GM18907 (cell line): Measurements from ENCODE around the gene C1orf35.
A peak's percentile ranks its signal among the peaks of the same experiment; 100 is the strongest.

Experiments
- ATAC-seq: cut with Tn5 transposase; IDR thresholded peaks from one replicate; pipeline ENCODE4 v1.9.1; 2021; ENCODE audit warnings: mild to moderate bottlenecking, moderate library complexity; ENCODE audit not compliant: unreplicated experiment

C1orf35 gene

DNA sequence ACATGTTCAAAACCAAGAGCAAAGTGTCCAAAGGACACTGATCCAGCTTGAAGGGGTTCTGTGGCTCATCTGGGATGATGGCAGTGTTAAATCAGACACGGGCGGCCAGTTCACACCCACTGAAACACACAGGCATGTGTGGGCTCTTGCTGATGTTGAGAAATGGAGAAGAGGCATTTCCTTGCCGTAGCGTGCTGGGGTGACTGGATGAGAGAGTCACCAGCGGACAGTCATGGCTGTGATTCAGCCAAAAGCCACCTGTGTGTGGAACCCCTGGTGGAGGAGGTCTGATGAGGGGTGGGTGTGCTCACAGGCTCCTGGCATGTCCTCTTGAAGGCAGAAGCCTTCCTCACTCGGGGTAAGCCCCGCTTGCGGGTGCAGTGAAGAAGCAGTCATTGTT, 7.2 kb downstream of the C1orf35 start:
- no peak for ATAC-seq

DNA sequence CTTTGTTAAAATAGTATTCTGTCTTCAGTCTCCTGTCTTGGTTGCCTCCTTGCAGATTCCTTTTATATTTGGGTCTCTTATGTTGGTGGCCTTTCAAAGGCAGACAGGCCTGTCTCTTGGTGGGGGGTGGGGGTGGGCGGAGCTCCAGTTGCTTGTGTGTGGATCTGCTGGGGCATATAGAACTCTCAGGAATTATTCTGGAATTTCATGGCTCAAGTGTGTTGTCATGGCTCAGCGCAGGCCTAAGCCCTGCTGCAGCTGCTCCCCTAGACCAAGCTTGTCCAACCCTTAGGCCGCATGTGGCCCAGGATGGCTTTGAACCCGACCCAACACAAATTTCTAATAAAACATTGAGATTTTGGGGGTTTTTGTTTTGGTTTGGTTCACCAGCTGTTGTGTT, 8.0 kb downstream of the C1orf35 start:
- ATAC-seq: no peak

DNA sequence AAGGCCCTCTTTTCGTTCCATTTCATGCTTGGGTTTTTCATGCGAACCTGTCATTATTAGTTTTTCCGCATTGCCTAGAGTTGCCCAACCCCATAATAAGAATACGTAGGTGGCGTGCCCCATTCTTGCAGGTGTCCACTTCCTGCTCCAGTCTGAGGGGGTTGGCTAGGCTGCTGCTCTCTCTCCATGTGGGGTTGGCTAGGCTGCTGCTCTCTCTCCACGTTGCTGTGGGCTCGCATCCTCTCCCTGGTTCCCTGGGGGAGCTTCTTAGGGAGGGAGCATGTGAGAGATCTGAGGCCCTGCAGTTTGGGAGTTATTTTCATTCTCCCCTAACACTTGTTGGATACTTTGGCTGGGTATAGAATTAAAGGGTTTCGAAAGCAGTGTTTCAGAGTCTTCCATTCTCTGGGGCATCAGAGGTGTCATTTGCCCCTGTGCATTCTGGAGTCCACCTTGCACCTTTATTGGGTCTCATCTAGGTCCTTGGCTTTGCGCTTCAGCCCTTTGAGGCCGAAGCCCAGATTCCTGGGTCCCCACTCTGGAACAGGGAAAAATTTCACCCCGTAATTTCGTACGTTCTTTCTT, 8.6 kb downstream of the C1orf35 start:
- no peak for ATAC-seq

DNA sequence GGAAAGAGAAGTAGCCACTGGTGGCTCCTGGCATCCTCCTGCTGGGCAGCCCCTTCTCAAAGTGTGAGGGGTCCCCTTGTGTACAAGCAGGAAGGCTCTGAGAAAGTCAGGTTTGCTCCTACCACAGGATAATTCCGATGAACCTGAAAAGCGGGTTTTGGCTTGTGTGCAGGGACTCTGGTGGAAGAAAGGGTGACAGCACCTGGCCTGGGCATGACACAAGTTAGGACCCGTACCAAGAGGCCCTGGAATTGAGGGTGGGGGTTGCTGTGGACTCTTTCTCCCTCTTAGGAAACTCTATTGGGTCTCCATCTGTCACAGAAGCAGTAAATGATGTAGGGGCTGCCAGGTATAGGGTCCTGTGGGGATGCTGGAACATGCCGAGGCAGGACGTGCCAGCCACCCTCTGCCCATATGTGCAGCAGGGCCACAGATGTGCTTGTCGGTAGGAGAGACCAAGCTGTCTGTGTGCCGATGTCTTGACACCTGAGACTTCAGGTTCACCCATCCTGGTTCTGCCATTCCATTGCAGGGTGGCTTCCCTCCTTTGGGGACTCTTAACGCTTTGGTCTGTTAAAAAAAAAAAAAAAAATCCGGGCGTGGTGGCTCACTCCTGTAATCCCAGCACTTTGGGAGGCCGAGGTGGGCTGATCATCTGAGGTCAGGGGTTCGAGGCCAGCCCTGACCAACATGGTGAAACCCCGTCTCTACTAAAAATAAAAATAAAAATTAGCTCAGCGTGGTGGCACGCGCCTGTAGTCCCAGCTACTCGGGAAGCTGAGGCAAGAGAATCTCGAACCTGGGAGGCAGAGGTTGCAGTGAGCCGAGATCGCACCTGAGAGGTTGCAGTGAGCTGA, 9.8 kb downstream of the C1orf35 start:
- ATAC-seq: no peak

DNA sequence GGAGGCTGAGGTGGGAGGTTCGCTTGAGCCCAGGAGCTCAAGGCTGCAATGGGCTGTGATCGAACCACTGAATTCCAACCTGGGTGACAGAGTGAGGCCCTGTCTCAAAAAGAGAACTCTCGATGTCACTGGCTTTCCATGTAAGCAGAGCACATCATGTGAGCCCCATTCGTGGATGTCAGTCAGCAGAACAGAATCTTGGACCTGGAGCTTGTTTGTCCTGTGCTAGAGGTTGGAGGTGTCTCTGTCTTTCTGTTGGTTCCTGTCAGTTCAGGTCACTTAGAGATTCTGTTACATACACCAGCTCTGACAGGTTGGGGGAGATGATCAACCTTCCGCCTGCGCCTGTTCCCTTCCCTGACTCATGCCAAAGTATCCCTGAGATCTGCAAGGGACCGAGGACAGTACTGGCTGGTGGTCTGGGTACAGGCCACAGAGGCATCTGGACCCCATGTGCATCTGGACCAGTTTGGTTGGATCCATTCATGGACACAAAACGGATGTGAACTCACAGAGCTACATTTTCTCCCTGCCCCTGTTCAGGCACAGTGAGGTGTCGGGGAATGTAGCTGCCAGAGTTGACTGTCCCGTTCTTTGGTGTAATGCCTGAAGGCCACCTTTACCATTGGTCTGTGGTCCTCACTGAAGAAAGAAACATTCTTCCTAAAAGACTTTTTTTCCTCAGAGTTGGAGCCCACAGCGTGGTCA, 10.6 kb downstream of the C1orf35 start:
- ATAC-seq: no peak

DNA sequence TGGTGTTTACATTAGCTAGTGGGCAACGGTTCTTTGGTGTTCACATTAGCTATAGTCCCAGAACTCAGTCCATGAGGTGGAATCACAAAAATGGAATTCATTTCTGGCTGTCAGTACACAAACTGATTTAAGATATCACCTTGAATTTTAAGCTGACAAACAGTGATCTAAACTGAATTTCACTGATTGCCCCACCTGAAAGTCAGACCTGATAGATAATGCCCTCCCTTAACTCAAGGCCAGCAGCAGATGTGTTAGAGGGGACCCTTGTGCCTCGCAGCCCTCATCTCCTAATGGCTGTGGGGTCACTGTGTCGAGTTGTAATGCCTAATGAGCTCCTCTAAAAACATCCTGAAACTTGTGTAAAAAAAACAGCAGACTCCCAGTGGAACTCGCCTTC, 12.0 kb downstream of the C1orf35 start:
- no peak for ATAC-seq

DNA sequence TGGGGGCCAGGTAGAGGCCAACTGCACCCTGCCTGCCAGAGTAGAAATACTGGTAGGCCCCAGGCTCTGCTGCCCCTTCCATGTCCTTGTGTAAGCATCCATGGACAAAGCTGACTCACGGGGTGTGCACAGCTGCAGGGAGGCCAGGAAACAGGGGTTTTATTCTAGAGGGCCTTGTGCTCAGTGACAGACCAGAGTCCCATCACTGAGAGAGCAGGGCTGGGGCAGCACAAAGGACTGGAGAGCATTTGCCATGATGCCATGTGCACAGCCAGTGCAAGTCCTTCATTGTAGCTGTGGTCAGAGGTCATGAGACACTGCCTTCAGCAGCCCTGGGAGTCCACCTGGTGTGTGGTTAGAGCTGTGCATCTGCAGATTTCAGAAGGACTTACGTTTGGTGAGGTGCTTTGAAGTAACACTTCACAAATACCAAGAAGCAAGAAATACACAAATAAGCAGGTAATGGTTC, 12.5 kb downstream of the C1orf35 start:
- no peak for ATAC-seq

DNA sequence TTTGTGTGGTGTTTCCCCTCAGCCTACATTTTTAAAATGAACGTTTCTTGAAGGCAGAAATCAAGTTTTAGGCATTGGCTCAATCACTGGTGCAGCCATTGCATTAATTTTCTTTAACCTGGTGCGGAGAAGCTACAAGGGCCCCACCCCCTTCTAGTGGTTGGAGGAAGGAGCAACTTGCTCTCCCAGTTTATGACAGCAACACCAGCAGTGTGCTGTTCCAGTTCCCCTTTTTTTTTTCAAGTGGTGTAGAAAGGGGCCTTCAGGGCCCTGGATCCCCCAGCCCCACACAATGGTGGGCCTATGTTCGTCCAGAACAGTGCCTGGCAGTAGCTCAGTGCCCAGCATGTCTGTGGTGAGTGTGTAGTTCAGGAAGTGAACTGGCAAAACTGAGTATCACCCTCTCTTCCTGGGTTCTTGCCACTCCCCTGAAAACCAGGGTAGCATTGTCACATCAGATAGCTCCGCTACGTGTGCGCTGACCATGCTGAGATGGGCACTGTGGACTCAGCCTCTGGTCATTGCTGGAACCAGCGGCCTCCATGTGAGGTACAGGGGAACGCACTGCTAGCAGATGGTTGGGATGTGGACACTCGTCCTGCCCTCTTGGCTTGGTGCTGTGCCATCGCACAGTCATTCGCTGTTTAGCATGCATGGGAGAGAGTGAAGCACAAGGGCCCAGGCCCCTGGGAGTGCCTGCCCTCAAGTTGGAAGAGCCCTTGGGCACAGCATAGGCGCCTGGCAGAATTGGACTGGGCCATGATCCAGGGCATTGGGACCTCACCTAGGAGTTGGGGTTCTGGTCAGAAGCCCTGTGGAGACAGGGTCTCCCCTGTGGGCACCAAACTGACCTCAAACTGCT, 13.4 kb downstream of the C1orf35 start:
- ATAC-seq: no peak

DNA sequence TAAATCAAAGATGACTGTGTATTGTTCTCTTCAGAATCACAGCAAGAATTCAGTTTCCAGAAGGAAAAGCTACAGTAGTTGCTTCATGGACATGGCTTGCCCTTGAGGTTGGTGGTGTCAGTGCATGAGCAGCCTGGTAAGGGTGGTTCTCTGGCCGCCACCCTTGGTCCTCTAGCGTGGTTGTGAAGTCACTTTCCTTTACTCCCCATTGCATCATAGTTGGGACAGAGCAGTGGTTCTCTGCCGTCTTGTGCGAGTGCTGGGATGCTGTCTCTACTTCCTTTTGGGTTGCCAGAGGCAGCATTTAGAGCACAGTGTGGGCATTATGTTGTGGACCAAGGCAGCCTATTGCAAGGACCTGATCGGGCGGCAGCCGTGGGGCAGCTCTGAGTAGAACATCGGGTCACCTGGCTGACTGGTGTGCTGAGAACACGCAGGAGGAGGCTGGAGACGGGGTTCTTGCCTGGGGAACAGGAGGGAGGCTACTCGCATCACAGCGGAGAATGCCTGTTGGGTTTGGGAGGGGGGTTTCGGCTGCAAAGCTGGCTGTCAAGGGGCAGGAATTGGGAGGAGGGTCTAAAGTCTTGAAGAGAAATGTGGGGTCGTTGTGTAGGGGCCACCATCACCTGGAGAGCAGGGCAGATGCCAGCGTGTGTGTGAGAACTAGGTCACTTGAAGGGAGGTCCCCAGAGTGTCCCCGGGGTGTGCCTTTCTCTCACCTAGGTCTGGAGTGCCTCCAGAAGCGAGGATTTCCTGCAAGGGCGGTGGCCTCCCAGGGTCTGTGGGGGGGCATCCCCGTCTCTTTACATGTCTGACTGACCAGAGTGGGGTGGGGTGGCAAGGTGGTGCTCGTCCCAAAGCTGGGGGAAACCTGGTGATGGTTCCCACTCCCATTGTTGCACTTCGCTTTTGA, 14.3 kb downstream of the C1orf35 start:
- no peak for ATAC-seq

DNA sequence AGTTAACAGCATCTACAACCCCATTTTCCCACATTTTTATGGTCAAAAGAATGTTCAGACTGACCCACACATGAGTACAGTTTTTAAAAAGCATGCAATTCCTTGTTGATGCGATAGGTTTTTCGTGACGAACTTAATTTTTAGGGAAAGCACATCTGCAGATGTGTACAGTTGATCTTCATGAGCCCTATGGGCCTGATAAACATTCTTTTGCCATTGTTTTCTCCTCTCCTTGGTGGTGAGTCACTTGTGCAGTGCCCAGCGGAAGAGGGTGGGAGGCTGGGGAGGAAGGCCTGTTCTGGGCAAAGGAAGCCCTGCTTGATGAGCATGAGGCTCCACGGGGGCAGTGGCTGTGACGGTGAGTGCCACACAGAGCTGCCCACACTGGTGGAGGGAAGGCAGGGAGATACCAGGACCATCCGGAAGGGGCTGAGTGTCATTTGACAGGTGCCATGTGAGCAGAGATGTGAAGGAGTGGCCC, 15.3 kb downstream of the C1orf35 start:
- ATAC-seq: no peak

DNA sequence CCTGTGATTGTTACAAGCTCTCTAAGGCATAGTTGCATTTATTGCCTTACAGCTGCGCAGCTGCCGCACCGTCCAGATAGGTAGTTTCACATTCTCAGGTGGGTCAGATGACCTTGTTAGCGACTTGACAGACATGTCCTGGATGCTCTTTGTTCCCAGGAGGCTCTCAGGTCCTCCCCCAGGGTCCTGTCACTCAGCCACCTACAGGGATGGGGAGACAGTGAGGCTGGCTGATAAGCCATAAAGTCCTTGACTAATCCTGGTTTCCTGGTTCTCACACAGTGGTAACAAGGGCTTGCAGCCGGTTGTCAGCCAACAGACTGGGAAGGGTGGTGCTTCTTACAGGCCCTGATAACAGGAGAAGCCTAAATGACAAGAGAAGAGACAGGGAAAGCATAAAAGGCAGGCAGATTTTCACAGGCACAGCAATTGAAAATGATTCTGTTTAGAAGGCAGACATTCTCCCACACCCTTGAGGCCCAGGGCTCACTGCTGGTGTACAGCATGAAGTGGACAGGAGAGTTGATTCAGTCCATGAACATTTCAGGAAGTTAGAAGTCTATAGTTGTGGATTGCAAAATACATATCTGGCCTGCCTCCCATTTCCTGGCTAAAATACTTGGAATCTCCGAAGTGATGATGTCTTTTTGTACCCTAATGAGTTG, 17.7 kb downstream of the C1orf35 start:
- no peak for ATAC-seq

DNA sequence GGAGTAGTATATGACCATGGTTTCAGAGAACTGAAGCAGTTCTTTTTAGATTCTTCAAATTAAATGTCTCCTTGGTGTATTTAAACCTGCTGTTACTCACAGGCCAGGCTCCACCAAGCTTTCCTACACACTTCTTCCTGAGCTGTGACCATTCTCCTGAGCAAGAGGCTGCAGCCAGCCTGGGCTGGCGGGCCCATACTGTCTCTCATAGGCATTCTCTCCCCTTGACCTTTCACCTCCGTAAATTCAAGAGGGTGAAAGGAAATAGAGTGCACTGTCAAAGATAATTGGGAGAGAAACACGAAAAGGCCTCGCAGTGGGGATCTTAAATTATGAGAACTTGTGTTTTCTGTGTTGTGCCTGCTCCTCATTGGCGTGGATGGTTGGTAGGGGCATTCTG, 18.3 kb downstream of the C1orf35 start:
- ATAC-seq: no peak

DNA sequence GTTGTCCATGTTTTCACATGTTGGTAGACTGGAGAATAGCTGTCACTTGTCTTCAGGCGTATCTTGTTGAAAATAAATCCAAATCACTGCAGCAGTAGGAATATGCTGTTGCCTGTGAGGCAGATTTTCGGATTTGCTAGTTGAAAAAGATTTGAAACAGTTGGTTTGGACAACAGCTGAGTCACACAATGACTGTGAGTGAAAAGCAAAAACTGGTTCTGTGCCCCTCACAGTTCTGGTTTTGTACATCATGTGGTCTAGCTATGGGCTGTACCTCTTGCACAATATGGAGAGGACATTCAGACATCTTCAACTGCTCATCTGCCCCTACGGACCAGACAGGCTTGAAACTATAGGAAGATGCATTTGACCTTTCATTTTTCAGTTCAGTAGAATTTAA, 18.8 kb downstream of the C1orf35 start:
- no peak for ATAC-seq

DNA sequence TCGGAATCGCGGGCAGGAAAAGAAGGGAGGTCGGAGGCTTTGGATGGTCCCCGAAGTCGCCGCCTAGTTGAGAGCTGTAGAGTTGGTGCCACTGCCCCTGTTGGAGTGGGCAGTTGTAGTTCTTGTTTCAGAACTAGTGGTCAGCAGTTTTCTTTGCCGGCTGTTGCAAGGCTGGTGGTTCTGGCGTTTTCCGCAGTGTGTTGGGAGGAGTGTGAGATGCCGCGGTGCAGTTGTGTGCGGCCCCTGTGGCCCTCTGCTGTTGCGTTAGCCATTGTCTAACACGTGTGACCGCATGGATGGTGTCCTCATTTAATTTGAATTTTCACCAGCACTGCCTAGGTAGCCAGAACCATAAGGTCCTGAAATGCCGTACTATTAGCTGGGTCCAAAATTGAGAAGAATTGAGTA, 19.2 kb downstream of the C1orf35 start:
- ATAC-seq: no peak

DNA sequence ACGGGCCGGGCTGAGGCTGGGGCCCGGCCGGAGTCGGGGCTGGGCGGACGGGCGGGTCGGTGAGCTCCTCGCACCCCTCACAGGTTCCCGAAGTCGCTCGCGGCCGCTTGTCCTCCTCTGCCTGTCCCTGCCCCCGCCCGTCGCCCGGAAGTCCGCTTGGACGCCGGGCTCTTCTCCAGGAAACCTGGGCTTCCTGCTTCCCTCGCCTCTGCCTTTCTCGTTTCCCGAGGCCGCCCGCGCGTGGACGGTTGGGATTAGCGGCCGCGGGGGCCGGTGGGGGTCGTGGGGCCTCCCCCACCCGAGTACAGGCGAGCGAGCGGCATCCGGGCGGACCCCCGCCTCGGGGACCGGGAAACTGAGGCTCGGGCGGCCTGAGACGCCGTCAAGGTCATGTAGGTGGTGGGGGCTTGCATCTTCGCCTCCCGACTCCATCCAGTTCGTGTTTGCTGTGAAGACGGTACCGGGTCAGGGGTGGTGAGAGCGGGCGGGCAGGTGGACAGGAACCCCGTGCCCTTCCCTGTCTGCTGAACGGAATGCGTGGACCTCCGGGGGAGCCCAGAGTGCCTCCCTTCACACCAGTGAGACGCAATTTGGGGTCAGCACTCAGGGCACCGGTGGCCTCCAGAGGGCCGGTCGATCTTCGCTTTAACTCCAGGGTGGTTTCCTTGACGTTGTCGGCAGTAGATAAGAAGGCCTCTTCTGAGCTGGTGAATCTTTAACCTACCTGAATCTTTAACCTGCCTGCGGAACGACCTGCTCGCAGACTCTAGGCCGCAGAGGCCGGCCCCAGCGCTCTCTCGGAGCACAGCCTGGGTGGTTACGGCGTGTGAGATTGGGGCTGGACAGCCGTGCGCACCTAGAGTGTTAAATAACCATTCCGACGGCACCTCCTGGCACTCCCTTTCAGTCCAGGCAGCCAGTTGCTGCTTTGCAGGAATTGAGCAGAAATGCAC, 19.9 kb downstream of the C1orf35 start:
- peak; percentile 22 for ATAC-seq

DNA sequence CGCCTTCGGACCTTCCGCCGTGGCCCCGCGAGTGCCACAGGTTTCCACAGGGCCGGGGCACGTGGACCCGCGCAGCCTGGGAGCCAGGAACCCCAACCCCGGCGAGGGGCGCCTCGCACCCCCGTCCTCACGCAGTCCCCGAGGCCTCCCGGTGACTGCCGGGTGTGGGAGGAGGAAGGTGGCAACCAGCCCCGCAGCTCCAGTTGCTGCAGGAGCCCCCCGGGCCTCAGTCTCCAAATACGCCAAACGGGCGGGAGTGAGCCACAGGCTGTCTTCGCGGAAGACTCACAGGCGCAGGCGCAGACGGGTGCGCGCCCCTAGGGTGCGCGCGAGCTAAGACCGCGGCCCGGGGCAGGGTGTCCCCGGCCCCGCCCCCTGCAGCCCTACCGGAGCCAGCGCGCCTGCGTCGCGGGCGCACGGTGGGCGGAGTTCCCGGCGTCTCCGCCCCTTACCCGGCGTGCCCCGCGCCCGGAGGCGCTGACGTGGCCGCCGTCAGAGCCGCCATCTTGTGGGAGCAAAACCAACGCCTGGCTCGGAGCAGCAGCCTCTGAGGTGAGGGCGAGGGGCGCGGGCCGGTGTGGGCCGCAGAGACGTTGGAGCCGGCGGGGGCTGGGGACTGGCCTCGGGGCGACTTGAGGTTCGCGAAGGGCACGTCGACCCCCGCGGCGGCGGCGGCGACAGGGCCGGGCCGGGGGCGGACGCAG, 20.8 kb downstream of the C1orf35 start, which contains the start of gene ARF1:
Gene ARF1, plus strand, starts transcription at position 495 of the 704 bp plus-strand sequence. CDS start 14,407 bp downstream, outside the sequence.
- ATAC-seq: peak; percentile 74

DNA sequence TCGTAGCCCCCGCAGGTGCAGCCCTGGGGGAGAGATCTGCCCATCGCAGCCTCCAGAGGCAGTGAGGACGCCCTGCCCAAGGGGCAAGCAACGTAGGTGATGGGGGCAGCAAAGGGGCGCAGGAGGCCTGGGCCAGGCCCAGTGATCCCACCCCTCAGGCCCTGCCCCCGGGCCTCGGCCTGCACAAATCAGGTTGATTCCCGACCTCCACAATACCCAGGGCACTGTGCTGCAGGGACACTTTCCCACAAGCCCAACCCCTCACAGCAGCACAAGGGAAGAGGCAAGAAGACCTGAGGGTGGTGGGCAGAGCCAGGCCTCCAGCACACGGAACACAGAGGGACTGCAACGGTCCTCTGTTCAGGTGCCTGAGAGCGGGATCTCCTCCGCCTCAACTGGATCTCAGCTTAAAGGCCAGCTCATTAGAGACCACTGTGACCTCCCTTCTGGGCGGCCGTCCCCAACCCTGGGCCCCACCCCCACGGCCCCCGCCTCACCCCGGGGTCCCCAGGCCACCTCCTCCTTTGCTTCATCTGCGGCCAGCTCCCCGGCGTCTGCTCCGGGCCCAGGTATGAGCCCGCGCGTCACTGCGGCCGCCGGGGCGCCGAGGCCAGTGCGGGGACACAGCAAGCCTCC, 21.4 kb downstream of the C1orf35 start:
- peak; percentile 9 for ATAC-seq
